Measurements from ENCODE around the gene SLC18A2. TPM values are rescaled to one million over a fixed set of nuclear protein-coding genes. Genes with fewer than 3 reads are reported as not detected.

The SLC18A2 gene
- total and polyA plus RNA-seq, 2 donors (not counting 3 experiments of a cell fraction or from before 2014, with no cell fraction given), result not detected

DNA sequence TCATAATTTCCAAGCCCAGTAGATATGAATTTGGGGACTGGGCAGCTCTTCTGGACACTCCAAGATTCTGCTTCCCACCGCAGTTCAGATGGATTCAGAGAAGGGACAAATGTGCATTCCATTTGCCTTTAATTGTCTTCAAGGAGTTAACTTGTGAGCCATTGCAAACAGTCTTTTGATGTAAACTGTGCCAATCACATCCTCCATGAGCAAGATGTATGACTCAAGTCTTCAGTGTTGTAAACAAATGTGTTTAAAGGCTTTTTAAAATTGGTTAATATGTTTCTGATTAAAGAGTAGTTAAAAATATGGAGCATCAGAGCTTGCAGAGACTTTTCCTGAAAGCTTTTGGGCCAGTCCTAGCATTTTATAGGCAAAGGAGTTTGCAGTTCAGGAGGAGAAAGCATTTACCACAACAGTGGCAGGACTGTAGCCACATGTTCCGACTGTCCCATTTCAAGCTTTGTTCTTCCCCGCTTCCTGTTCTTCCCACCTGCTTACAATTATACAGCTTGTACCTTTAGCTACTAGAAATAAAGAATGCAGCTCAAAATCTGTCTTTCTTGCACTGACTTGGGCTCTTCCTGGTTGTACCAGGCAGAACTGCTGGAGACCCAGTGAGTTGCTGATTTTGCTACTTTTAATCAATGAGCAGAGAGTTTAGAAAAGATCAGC lies 6.2 kb downstream of the SLC18A2 start:
- Histone ChIP-seq H3K36me3 (ENCODE audit: control insufficient read depth in 2 of 2, extremely low read depth in 1 of 2, insufficient read depth in 2 of 2, low read length in 2 of 2) (no peaks in the 10 kb centered on the region), H4K20me1 (replicated peaks; ENCODE audit: control insufficient read depth, extremely low read depth, insufficient read depth, low read length) (no peaks in the 10 kb centered on the region), H3K27ac (ENCODE audit: insufficient read depth, low read depth, low read length) (no peak overlapping the region), H3K79me2 (ENCODE audit: control insufficient read depth, insufficient read depth, low read length) (no peaks in the 10 kb centered on the region), H3K9me1 (replicated peaks; ENCODE audit: control insufficient read depth, extremely low read depth, insufficient read depth, low read length) (no peaks in the 10 kb centered on the region), H2AFZ (ENCODE audit: low read depth, low read length) (no peak overlapping the region), H3K4me1 (ENCODE audit: control insufficient read depth, extremely low read depth, insufficient read depth, low read length) (no peaks in the 10 kb centered on the region), H3K27me3 (ENCODE audit: control insufficient read depth in 2 of 2, insufficient read depth in 2 of 2, low read length in 2 of 2) (peaks cover 0 to 7% of the 10 kb centered on the region in 2 experiments), H3K4me3 (replicated peaks in 1 of 3; ENCODE audit: insufficient read depth in 1 of 3, low read depth in 1 of 3, low read length in 3 of 3) (no peak overlapping the region), H3K9ac (replicated peaks; ENCODE audit: extremely low read depth, insufficient read depth, low read length) (no peak overlapping the region), H3K9me3 (replicated peaks; ENCODE audit: control insufficient read depth, insufficient read depth, low read length) (no peaks in the 10 kb centered on the region), H3K4me2 (ENCODE audit: insufficient read depth, low read length) (no peak overlapping the region)
- ChIA-PET POLR2A (no interaction called here), CTCF (interaction anchor here (1.4 to 1.9 kb wide), 2 partner anchors 15 to 31 kb away, joined by 4 read pairs; no protein-coding TSS in a partner anchor)
- intact Hi-C loops (cut with micrococcal nuclease), result no loop called here
- DNase-seq (ENCODE audit: low read depth, low spot score) (no peak), FAIRE-seq (no peak)
- TF ChIP-seq POLR2AphosphoS5 (IDR thresholded peaks at IDR 0.05; ENCODE audit: insufficient read depth, low read depth, low read length), result no peak
- no peak for TF ChIP-seq POLR2A (IDR thresholded peaks at IDR 0.05; ENCODE audit: low read depth, low read length)
- no peak for TF ChIP-seq EZH2 (IDR thresholded peaks at IDR 0.05; ENCODE audit: borderline replicate concordance, low read depth, low read length, severe bottlenecking)
- no peak for TF ChIP-seq MYC (IDR thresholded peaks at IDR 0.05; ENCODE audit: low read depth, low read length)
- TF ChIP-seq GATA2 (IDR thresholded peaks at IDR 0.05; ENCODE audit: insufficient read depth, insufficient read length, low read depth, low read length), result no peak
- no peak for TF ChIP-seq FOS (IDR thresholded peaks at IDR 0.05; ENCODE audit: borderline replicate concordance, insufficient read depth, low read length)
- TF ChIP-seq MAX (IDR thresholded peaks at IDR 0.05; ENCODE audit: insufficient read depth, insufficient read length), result no peak
- TF ChIP-seq CTCF (IDR thresholded peaks at IDR 0.05; ENCODE audit: extremely low read depth in 1 of 2, insufficient read depth in 1 of 2, low read depth in 1 of 2, low read length in 2 of 2), result no peak
- no peak for TF ChIP-seq JUN (IDR thresholded peaks at IDR 0.05; ENCODE audit: borderline replicate concordance, insufficient read depth, insufficient read length, low read depth)
- BruUV-seq (replicated peaks), result no TSS peak
- dilution Hi-C loops (cut with MboI; ENCODE audit: extremely low pct_ligation_motif_present, low sequenced_read_pairs), result no loop called here

Data from endothelial cell of umbilical vein (primary cell).